ENCODE measurements around the gene MAGI1.

The MAGI1 gene

GRCh38 chr3:65422154-65422553 is 616.6 kb downstream of the MAGI1 start:
- no peak for DNase-seq (ENCODE audit: extremely low read depth, low read depth)
- TF ChIP-seq CTCF (IDR thresholded peaks at IDR 0.05; ENCODE audit: low read depth, low read length) = no peak

DNA sequence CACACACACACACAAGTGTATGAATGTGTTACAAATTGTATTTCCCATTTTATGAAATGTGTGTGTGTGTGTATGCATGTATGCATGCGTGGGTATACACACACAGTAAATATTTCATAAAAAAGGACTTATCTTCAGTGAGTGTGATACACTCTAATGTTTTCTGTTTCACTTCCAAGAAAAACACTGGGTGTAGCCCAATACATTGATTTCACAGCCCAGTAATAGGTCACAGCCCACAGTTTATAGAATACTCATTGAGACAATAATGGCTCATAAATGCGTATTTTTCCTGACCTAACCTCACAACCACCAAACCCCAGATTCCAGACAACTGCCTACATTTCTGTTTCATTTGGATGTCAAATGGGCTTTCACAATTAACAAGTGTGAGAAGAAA is 619.5 kb downstream of the MAGI1 start:
- DNase-seq (ENCODE audit: extremely low read depth, low read depth) = no peak
- no peak for TF ChIP-seq CTCF (IDR thresholded peaks at IDR 0.05; ENCODE audit: low read depth, low read length)

DNA sequence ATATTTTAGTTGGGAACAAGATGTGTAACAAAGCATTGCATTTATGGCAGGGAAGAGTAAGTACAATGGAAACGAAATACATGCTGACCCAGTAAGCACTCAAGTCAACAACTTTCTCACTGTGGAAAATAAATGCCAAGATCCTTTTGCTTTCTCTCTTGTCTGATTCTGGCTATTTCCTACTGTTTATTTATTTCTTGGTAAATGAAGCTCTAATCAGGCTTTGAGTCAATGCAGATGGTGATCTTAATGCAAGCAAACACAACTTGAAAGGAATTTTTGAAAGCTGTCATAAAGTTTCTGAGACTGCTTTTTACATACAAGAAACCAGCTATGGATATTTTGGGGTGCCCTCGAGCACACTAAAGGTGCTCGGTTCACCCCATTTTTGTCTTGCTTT is 624.8 kb downstream of the MAGI1 start:
- no peak for TF ChIP-seq CTCF (IDR thresholded peaks at IDR 0.05; ENCODE audit: low read depth, low read length)

DNA sequence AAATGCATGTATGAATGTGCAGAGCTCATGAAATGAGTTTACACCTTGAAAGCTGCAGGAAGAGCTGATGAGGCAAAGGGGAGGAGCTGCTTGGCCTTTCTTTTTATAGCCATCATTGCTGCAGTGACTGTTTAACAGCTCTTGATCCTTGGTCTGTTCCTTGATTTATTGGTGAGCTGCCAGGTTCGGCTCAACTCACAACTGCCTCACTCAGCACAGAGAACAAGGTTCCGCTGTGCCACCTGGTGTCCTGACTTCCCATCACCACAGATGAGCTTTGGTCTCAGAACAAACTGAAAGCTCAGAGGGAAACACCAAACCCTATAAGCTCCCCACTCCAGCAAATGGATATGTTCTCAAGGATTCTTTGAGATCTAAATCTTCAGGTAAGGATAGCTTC is 626.1 kb downstream of the MAGI1 start:
- TF ChIP-seq CTCF (IDR thresholded peaks at IDR 0.05; ENCODE audit: low read depth, low read length) = no peak
- no peak for DNase-seq (ENCODE audit: extremely low read depth, low read depth)

More for the DNA sequence above, 624.8 kb downstream of the MAGI1 start:
- no peak for DNase-seq (ENCODE audit: extremely low read depth, low read depth)

- no peak for DNase-seq (ENCODE audit: extremely low read depth, low read depth)
- no peak for TF ChIP-seq CTCF (IDR thresholded peaks at IDR 0.05; ENCODE audit: low read depth, low read length)
These were observed 627.4 kb downstream of the MAGI1 start for GRCh38 chr3:65411367-65411766.

GRCh38 chr3:65409176-65409569 is 629.5 kb downstream of the MAGI1 start:
- TF ChIP-seq CTCF (IDR thresholded peaks at IDR 0.05; ENCODE audit: low read depth, low read length) = no peak
- no peak for DNase-seq (ENCODE audit: extremely low read depth, low read depth)

GRCh38 chr3:65408531-65409175 is 630.1 kb downstream of the MAGI1 start:
- TF ChIP-seq CTCF (IDR thresholded peaks at IDR 0.05; ENCODE audit: low read depth, low read length) = no peak

More at GRCh38 chr3:65408531-65409175, 630.1 kb downstream of the MAGI1 start:
- no peak for DNase-seq (ENCODE audit: extremely low read depth, low read depth)
